ENCODE results near the gene TNFAIP3.

DNA sequence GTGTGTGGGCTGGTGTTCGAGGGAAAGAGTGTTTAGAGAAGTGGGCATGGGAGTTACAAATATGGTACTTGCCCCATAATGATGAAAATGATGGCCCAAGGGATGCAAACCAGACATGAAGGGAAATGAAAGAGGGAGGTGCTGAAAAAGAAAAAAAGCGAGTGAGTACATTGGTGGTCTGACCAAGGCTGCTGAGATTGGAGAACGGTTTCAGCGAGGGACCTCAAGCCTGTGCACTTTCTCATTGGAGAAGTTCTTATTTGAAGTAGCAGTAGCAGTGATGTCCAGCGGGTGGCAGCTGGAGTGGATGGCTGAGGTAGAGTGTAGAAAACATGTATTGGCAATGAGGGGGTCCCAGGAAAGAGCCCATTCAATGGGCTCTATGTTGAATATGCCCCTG lies 54.8 kb downstream of the TNFAIP3 start:
- TF ChIP-seq CTCF (conservative IDR thresholded peaks at IDR 0.05; ENCODE audit: low read depth, low read length), result no peak
- TF ChIP-seq POLR2A (IDR thresholded peaks at IDR 0.05; ENCODE audit: low read depth, low read length), result no peak
- TF ChIP-seq MXI1 (IDR thresholded peaks at IDR 0.05; ENCODE audit: borderline replicate concordance, low read depth, low read length), result no peak
- no peak for TF ChIP-seq RCOR1 (IDR thresholded peaks at IDR 0.05; ENCODE audit: insufficient replicate concordance, low read length)
- TF ChIP-seq, protein P1, sequence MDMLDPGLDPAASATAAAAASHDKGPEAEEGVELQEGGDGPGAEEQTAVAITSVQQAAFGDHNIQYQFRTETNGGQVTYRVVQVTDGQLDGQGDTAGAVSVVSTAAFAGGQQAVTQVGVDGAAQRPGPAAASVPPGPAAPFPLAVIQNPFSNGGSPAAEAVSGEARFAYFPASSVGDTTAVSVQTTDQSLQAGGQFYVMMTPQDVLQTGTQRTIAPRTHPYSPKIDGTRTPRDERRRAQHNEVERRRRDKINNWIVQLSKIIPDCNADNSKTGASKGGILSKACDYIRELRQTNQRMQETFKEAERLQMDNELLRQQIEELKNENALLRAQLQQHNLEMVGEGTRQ (IDR thresholded peaks at IDR 0.05; ENCODE audit: low read depth, low read length), result no peak
